Mesenteric fat pad (tissue), 1 donor: ENCODE results near the gene GNA12. TPM values are rescaled to one million over a fixed set of nuclear protein-coding genes. Genes with fewer than 3 reads are reported as not detected.
A peak's percentile ranks its signal among the peaks of the same experiment; 100 is the strongest.

Source experiments
- DNase-seq: peaks from one replicate; pipeline ENCODE4 v3.0.0-alpha.2; 2020; ENCODE audit warnings: low spot score
- total RNA-seq: library from RNA; stranded (reverse); fragmentation: NEBNext Ultra II Directional; extraction: Animal tissue kit (Norgen Biotek cat#: 25700); gene quantifications from one replicate; pipeline ENCODE4 v1.2.1, GENCODE V29; 2021
- donor health status: DM: yes; HTN: yes; CAD: no.

Gene GNA12
- total RNA-seq, 1 donor from 2014 or later = 70.1 TPM

GRCh38 chr7:2805213-2805944 is 38.7 kb downstream of the GNA12 start:
- peak; percentile 45 for DNase-seq

- peak; percentile 24 for DNase-seq
Measured at GRCh38 chr7:2804227-2804763, 39.8 kb downstream of the GNA12 start.

GRCh38 chr7:2803755-2804154 is 40.4 kb downstream of the GNA12 start:
- no peak for DNase-seq

- DNase-seq = no peak
Measured at GRCh38 chr7:2803342-2803692, 40.8 kb downstream of the GNA12 start.

GRCh38 chr7:2802504-2803341 is 41.4 kb downstream of the GNA12 start:
- DNase-seq = peak; percentile 82

GRCh38 chr7:2802101-2802500 is 42.0 kb downstream of the GNA12 start:
- no peak for DNase-seq

- DNase-seq = peak; percentile 41
Measured at GRCh38 chr7:2800931-2801688, 43.0 kb downstream of the GNA12 start.

GRCh38 chr7:2800220-2800930 is 43.7 kb downstream of the GNA12 start:
- peak; percentile 78 for DNase-seq

GRCh38 chr7:2799253-2799652 is 44.9 kb downstream of the GNA12 start:
- DNase-seq = peak; percentile 47

- no peak for DNase-seq
Measured at GRCh38 chr7:2798669-2799068, 45.4 kb downstream of the GNA12 start.

- DNase-seq = peak; percentile 87
Measured at GRCh38 chr7:2796358-2797352, 47.5 kb downstream of the GNA12 start.

GRCh38 chr7:2795906-2796305 is 48.2 kb downstream of the GNA12 start:
- no peak for DNase-seq

GRCh38 chr7:2794836-2795636 is 49.1 kb downstream of the GNA12 start:
- peak; percentile 76 for DNase-seq

GRCh38 chr7:2792856-2793487 is 51.1 kb downstream of the GNA12 start:
- peak; percentile 28 for DNase-seq

GRCh38 chr7:2792235-2792634 is 51.9 kb downstream of the GNA12 start:
- DNase-seq = no peak

- DNase-seq = peak; percentile 28
Measured at GRCh38 chr7:2791390-2791789, 52.7 kb downstream of the GNA12 start.

GRCh38 chr7:2787251-2787951 is 56.7 kb downstream of the GNA12 start:
- DNase-seq = peak; percentile 87
